Hepatocyte (in vitro differentiated cells): ENCODE data around the gene ADAMTS13.

Source experiments
- EZH2phosphoT487 ChIP-seq: fragments of 200-600 bp; sonication (generic); IDR thresholded peaks from one replicate; pipeline ENCODE4 v1.6.1; 2018; ENCODE audit warnings: antibody characterized with exemption, mild to moderate bottlenecking, low read depth, moderate library complexity; ENCODE audit not compliant: unreplicated experiment, severe bottlenecking
- TF ChIP-seq, protein P1 (sequence below): fragments of 200-600 bp; sonication (generic); IDR thresholded peaks from 2 replicates; pipeline ENCODE4 v1.5.1; 2016; ENCODE audit warnings: antibody characterized with exemption, mild to moderate bottlenecking; ENCODE audit not compliant: poor library complexity

DNA sequence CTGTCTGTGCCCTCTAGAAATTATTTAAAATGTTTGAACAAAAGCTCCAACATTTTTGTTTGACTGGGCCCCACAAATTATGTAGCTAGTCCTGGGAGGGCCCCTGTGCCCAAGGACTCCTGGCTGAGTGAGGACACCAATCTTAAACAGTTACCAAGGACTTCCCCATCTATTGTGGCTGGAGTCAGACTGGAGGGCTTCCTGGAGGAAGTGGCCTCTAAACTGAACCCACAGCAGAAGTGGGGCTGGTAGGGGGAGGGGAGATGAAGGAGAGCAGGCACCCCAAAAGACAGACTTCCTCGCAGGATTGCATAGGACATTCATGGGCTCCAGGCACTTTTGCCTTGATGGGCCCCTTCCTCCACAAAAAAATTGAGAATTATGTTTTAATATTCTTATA is 8.1 kb downstream of the ADAMTS13 start:
- TF ChIP-seq, protein P1, sequence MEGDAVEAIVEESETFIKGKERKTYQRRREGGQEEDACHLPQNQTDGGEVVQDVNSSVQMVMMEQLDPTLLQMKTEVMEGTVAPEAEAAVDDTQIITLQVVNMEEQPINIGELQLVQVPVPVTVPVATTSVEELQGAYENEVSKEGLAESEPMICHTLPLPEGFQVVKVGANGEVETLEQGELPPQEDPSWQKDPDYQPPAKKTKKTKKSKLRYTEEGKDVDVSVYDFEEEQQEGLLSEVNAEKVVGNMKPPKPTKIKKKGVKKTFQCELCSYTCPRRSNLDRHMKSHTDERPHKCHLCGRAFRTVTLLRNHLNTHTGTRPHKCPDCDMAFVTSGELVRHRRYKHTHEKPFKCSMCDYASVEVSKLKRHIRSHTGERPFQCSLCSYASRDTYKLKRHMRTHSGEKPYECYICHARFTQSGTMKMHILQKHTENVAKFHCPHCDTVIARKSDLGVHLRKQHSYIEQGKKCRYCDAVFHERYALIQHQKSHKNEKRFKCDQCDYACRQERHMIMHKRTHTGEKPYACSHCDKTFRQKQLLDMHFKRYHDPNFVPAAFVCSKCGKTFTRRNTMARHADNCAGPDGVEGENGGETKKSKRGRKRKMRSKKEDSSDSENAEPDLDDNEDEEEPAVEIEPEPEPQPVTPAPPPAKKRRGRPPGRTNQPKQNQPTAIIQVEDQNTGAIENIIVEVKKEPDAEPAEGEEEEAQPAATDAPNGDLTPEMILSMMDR, result no peak
- TF ChIP-seq EZH2phosphoT487, result no peak
